ENCODE data around the gene MGAT4C.

MGAT4C gene

DNA sequence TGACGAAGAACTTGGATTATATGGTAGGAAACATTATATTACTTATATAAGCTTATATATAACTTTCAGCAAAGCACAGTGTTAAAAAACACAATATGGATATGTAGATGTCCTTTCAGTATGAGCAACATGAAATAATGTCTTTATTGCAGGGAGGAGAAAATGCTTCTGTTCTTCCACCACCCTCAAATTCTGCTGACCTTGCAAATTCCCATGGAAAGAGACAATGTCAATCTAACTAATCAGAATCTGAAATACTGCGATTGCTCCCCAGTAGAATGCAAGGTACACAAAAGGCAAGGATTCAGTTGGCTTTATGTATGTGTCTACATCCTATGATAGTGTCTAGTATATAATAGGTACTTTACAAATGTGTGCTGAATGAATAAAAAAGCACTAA is 26.4 kb downstream of the MGAT4C start:
- no peak for DNase-seq (ENCODE audit: low spot score)
- no peak for FAIRE-seq

DNA sequence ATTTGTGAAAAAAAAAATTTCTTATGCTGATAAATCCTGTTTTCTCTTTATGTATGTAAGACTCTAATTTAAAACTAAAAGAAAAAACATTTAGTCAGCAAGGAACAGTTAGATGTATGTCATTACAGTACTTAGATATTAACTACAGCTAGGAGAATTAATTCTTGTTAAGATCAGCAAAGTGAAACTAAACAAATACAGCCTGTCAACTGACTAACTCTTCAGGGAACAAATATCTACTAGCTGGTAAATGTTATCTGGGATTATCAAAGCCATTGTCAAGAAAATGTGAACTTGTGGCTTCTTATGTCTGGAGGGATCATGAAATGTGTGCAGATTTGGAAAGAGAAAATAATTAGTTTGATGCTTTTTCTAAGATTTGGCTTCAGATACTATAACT is 27.5 kb downstream of the MGAT4C start:
- peak; percentile 52 for FAIRE-seq
- DNase-seq (ENCODE audit: low spot score) = no peak

DNA sequence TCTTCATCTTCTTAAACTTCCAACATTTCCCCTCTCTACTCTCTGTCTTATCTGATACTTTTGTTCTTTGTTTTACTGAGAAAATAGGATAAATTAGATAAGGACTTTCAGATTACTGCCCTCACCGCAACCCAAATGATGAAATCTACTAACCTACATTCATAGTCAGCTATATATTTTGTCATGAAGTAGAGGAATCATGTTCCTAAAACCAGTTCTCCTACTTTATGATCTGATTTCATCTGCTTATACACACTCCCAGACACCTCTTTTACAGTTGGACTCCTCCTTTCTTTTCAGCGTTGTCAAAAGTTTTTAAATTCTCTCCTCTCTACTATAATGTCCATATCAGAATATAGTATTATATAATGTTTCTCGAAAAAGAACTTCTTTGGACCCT is 29.7 kb downstream of the MGAT4C start:
- DNase-seq (ENCODE audit: low spot score) (no peak), FAIRE-seq (no peak)

DNA sequence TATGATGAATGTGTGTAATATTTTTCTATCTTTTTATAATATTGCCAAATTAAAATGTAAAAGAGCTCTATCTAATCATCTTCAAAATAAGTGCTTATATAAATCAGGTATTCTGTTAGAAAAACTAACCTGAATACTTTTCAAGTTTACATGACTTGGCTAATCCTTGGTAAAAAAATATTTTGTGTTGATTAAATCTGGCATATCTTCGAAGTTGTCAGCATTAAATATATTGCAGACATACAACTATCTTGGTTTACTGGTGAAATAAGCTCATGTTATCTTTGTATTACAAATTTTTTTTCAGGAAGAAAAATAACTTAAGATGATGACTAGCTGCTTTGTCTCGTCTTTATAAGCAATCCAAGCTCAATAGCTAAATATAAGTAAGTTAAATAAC is 39.6 kb downstream of the MGAT4C start:
- DNase-seq (ENCODE audit: low spot score) (no peak), FAIRE-seq (no peak)

DNA sequence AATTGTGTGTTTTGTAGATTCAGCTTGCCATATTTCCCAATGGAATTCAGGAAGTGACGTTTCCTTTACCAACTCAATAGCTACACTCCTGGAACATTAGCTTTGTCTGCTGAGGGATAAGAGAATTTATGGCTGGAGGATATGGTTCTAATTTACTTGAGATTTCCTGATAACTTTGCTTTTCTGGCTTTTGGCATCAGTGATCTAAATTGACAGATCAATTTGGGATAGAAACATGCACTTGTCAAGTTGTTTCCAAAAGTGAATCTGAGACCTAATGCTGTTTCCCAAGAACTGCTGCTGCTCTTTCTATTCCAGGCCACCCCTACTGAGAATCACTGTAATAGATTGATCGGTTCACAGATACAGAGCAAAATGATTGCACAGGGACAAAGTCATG is 43.2 kb downstream of the MGAT4C start:
- DNase-seq (ENCODE audit: low spot score) (no peak), FAIRE-seq (no peak)

DNA sequence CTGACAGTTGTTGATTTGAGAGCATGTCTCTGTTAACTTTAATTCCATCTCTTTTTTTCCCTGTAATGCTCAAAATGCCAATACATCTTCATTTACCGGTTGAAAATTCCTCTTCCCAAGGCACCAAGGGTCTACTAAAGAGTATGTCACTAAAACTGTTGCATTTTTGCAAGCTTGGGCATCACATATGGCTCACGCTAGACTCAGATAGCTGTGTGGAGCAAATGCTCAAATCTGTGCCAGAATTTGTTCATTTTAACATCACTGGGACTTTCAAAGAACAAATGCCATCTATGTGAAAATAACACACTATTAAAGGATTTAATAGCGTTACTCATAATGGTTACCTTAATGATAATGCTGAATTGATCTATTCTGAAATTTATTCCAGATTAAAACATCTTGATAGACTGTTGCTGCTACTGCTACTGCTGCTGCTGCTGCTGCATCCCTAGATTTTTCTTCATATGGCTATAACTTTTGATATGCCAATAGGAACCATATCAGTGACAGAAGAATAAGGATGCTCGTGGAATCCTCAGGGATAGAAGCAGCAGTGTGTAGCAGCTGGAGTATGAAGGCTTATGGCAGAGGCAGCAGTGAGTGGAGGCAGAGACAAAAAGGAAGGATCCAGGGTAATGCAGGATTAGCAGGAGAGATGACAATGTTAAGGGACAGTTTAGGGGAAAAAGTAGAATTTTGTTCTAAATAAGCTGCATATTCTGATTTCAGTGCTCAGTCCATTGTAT is 57.3 kb downstream of the MGAT4C start:
- FAIRE-seq (no peak), DNase-seq (ENCODE audit: low spot score) (no peak)

DNA sequence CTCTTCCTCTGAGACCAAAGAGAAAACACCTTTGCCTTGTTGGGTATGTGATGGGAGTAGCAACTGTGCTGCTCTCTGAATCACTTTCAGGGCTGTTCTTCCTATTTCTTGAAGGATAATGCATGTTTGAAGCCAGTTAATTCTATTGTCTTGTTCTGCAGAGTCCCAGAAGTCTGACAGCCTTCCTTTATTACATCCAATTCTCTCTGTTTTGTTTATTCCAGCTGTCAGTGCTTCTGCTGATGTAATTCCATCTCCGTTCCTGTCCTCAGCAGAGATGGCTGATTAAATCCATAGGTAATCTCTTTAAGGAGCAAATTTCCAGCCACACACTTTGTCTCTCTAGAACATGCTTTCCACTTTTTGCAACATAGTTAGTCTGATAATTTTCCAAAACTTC is 59.7 kb downstream of the MGAT4C start:
- DNase-seq (ENCODE audit: low spot score) = no peak
- FAIRE-seq = no peak

DNA sequence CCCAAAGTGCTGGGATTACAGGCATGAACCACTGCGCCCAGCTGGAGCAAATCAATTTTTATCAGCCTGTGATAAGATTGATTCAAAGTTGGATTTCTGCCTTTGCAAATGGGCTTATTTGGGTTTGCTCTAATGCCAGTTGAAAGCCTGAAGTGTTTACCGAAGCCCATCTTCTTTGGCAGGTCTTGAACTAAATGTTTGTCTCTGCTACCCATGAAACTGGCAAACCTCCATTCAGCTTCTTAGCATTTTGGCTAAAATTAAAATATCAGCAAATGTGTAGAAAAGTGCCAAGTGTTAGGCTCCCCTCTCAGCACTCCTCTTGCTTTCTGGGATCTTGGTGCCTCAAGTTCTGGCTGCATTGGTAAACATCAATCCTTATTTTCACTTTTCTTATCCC is 61.5 kb downstream of the MGAT4C start:
- FAIRE-seq = no peak
- DNase-seq (ENCODE audit: low spot score) = no peak

DNA sequence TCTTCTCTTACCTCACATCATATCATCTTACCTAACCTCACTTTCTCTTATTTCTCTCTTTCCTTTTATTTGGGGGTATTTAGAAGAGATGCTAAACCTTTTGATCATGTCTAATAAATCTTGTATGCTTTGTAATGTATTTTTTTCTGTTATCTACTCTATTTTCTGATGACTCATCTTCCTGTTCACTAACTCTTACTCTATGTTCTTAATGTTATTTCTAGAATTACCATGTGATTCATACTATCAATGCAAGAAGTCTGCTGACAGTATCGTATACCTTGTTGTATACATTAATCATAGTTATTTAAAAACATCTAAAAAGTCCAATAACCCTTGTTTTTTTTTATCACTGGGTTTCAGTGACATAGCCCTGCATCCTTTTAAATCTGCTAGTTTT is 62.3 kb downstream of the MGAT4C start:
- DNase-seq (ENCODE audit: low spot score) = peak; percentile 28
- no peak for FAIRE-seq

DNA sequence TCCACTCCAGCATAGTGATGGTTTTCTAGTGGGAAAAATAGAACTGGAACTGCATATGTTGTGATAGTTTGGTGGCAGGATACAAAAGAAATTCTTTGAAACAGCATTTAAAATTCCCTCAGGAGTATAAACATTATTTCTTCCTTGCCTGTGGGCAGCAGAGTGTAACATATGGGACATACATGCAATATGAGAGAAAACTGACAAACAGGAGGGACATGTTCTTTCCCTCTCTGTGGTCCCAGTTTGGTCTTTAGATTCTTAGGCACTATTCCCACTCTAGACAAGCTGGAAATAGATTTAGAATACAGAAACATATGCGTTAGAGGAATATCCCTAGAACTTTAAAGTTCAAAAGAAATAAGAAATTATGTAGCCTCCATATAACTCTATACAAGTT is 68.0 kb downstream of the MGAT4C start:
- FAIRE-seq (no peak), DNase-seq (ENCODE audit: low spot score) (no peak)

DNA sequence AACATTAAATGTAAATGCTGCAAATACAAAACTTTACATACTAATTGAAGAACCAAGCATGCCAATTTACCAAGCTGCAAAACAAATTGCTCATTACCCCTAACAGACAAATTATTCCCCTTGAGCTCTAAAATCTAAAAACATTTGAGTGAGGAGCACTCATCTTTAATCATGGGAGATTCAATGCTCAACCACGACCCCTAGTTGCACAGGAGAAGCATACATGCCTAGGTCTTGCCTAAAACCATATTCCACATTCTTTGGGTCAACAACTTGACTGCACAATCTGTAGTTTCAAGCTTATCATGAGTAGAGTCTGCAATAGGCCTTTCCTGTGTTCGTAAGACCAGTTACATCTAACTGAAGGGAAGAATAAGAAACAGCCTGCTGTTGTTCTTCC is 69.7 kb downstream of the MGAT4C start:
- no peak for FAIRE-seq

DNA sequence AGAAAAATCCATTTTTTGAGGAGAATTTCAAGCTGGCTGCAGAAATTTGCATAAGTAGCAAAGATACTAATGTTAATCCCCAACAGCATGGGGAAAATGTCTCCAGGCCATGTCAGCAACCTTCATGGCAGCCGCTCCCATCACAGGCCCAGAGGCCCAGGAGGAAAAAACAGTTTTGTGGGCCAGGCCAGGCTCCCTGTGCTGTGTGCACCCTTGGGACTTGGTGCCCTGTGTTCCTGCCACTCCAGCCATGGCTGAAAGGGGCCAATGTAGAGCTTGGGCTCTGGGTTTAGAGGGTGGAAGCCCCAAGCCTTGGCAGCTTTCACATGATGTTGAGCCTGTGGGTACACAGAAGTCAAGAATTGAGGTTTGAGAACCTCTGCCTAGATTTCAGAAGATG is 76.3 kb downstream of the MGAT4C start:
- FAIRE-seq (no peak), DNase-seq (ENCODE audit: low spot score) (no peak)

More for the DNA sequence above, 69.7 kb downstream of the MGAT4C start:
- DNase-seq (ENCODE audit: low spot score) = no peak

DNA sequence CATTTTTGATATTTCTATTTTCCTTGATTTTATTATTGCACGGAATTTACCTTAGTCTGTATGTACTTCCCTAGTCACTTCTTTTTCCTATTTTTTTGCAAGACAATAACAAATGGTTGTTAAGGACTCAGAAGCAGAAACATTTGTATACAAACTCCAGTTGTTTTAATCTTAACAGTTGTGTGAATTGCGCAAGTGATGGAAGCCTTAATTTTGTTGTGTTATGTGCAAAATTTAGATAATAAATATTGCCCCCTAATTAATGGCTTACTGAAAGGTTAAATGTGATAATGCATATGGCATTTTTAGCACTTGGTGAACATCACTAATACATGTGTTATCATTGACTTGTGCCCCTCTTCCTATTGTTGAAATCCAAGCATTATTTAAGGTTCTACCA is 82.0 kb downstream of the MGAT4C start:
- DNase-seq (ENCODE audit: low spot score) = no peak

DNA sequence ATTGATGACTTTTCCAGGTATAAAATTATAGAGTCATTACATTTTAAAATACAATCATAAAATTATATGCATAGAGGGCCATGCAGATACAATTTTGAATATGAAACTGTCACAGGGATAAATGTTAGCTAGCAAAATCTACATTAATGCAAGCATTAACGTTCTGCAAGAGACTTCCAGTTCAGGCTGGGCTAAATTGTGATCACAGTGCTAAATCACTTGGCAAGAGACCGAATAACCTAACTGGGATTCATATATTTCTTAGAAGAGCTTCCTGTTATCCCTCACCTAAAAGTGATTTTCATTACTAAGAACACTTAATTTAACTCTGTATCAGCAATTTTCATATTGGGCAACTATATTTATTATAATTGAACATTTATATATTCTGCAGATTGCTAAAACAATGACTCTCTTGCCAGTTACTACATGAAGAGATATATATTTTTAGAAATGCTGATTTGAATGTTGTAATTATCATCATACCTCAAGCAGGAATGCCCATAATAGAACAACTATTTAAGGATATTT is 83.2 kb downstream of the MGAT4C start:
- FAIRE-seq = no peak
- DNase-seq (ENCODE audit: low spot score) = no peak

More for the DNA sequence above, 82.0 kb downstream of the MGAT4C start:
- FAIRE-seq = no peak

DNA sequence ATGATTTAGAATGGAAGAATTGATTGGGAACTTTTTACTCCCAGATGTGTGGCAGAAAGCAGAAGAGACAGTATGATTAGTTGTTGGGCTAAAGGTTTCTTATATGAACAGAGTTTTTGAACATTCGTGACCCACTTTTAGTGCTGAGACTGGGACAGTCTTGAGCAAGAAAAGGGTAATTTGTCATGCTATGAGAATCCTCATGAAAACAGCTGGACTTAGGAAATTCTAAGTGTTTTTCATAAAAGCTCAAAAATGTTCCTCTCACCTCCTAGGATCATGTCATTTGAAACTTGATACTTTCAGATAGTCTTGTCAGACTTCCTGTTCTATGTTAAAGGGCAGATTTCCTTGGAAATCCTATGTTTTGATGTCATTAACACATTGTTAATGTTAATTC is 86.1 kb downstream of the MGAT4C start:
- FAIRE-seq = no peak

DNA sequence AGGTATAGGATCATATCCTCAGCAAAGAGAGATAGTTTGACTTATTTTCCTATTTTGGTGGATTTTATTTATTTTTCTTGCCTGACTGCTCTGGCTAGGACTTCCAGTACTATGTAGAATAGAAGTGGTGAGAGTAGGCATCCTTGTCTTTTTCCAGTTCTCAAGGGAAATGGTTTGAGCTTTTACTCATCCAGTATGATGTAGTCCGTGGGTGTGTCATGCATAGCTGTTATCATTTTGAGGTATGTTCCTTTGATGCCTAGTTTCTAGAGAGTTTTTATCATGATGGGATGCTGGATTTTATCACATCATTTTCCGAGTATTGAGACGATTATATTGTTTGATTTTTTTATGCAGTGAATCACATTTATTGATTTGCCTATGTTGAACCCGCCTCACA is 97.2 kb downstream of the MGAT4C start:
- FAIRE-seq (no peak), DNase-seq (ENCODE audit: low spot score) (no peak)

More for the DNA sequence above, 86.1 kb downstream of the MGAT4C start:
- no peak for DNase-seq (ENCODE audit: low spot score)

DNA sequence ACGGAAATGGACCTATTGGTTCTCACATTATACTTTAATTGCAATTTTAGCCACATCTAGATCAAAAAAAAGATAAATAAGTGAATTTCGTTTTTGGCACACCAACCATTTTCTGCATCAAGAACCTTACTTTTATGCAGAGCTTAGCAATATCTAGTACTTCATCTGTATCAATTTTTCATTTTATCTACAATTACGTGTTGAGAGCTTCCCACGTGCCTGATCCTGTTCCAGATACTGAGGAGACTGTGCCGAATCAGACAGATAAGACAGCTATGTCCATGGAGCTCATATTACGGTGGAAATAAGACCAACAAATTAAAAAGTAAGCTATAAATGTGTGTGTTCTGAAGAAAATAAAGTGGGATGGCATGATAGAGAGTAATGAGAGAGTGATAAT is 101.6 kb downstream of the MGAT4C start:
- FAIRE-seq (no peak), DNase-seq (ENCODE audit: low spot score) (no peak)

DNA sequence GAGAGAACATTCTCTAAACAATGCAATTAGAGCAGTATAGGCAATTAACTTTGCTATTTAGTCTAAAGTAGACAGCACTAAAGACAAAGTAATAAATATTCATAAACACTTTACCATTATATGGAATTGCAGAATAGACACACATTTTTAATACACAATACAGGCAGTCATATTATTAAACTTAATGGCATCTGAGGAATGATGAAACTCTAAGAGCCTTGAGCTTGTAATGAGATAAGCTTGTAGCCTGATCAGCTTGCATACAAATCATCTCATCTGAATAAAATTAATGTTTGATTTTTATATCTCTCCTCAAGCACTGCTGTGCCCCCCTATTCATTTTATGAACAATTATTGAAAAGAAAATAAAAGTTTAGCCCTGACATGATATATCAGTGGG is 107.6 kb downstream of the MGAT4C start:
- no peak for DNase-seq (ENCODE audit: low spot score)
- FAIRE-seq = no peak

DNA sequence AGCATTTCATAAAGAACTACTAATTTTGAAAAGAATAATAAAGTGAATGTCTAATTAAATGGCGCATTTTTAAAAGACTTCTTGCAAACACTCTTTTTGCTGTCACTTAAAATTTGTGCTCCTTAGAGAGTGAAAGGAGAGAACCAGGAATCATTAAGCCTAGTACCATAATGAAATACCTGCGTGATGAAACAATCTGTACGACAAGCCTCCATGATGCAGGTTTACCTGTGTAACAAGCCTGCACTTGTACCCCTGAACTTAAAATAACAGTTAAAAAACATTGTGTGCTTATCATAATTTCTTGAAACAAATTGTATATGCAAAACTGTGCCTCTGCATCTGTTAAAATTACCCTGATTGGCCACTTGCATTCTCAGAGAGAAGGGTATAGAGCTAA is 108.1 kb downstream of the MGAT4C start:
- DNase-seq (ENCODE audit: low spot score) = no peak
- FAIRE-seq = no peak

DNA sequence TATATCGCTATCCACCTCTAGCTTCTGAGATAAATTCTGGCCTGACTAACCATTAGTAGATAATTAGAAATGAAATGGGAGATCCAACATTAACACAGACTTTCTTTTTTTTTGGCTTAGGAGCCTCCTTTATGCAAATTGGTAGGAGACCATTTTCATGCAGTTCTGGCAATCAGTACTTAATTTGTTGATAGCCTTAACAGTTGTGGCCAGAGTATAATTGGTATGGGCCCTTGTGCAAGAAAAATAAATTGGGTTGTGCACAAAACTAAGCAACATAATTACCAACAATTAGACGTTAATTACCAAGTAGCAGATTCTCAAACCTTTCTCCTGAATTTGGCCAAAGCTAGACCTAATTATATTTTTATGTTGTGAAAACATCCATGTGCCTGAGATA is 111.0 kb downstream of the MGAT4C start:
- no peak for DNase-seq (ENCODE audit: low spot score)
- FAIRE-seq = no peak

DNA sequence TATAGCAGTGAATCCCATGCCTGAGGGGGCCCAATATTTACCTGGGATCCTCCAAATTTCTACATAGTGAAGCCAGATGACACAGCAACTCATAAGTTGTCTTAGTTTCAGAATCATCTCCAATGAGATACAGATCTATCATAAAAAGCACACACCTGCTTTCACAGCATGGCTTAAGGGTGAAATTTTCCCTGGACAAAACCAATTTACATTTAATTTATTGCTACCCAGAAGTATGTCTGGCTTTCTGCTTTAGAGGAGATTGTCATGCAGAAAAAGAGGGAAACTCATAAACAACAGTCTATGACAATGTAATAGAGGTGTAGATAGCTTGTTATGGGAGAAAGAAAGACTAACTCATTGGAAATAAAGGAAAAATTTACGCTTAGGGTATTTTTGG is 113.0 kb downstream of the MGAT4C start:
- no peak for DNase-seq (ENCODE audit: low spot score)
- FAIRE-seq = no peak

DNA sequence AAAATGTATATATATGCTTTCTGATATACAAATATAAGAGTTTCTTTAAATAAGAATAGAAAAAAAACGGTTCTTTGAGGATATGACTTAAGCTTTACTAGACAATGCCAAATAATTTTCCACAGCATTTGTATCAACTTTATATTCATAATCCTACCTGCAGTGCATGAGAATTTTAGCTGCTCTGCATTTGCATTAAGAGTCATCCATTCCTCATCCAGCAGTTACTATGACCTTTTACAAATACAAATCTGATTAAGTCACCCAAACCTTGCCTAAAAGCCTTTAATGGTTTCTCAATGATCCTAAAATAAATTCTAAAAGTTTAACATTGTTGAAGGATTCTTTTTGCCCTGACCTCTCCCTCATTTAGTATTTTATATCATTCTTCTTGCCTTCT is 116.5 kb downstream of the MGAT4C start:
- DNase-seq (ENCODE audit: low spot score) (no peak), FAIRE-seq (no peak)

DNA sequence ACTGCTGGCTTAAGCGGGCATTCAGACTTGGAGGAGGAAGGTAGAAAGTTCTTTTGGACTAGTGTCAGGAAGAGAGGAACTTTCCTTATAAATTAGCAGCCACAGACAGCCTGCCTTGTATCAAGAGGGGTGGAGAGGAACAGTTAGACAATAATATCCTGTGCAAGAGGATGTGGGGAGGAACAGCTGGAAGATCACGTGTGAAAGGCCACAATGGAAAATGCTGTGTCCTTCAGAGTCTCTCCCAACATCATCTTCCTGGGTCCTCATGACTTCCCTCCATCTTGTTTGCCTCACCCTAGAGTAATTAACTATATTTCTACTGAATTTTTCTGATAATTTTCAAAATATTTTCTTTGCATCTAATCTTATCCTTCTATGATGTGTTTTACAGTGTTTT is 117.4 kb downstream of the MGAT4C start:
- DNase-seq (ENCODE audit: low spot score) (no peak), FAIRE-seq (no peak)

DNA sequence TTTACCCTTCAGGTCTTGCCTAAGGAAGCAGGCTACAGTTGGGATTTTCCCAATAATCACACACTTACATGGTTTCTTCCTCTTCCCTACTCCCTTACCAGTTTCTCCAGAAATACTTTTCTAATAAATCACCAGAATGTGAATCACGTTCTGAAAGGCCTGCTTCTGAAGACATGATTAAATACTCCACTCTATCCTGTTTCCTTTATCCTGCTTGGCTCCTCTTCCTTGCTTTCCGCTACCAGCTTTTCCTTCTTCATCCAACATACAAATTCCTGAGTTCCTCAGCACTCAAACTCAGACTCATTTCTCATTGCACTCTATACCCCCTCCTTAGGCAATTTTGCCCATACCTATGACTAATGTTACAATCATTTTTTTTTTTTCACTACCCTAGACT is 118.3 kb downstream of the MGAT4C start:
- FAIRE-seq (peak; percentile 90), DNase-seq (ENCODE audit: low spot score) (peak; percentile 91)
